ENCODE results near the gene SNX22.

Gene SNX22

GRCh38 chr15:64138331-64138941 is 13.1 kb upstream of the SNX22 start:
- H3K27me3 Mint-ChIP-seq (ENCODE audit: low read depth): no peaks in the 10 kb centered on the region
- H3K4me3 Mint-ChIP-seq: no peak overlapping the region
- H3K27ac Mint-ChIP-seq: no peak overlapping the region
- no peaks in the 10 kb centered on the region for H3K4me1 Mint-ChIP-seq
- no peaks in the 10 kb centered on the region for H3K9me3 Mint-ChIP-seq
- TF ChIP-seq CTCF (IDR thresholded peaks at IDR 0.05; ENCODE audit: unreplicated experiment in 3 of 3): no peak
- H3K36me3 Mint-ChIP-seq (ENCODE audit: low read depth): peaks cover 61% of the 10 kb centered on the region

- H3K27ac Mint-ChIP-seq: no peak overlapping the region
- no peaks in the 10 kb centered on the region for H3K27me3 Mint-ChIP-seq (ENCODE audit: low read depth)
- H3K9me3 Mint-ChIP-seq: no peaks in the 10 kb centered on the region
- H3K4me3 Mint-ChIP-seq: no peak overlapping the region
- TF ChIP-seq CTCF (IDR thresholded peaks at IDR 0.05; ENCODE audit: unreplicated experiment in 3 of 3): no peak
- H3K36me3 Mint-ChIP-seq (ENCODE audit: low read depth): peaks cover 46% of the 10 kb centered on the region
- peaks cover 5% of the 10 kb centered on the region for H3K4me1 Mint-ChIP-seq
Observed at GRCh38 chr15:64141798-64142512, 9.6 kb upstream of the SNX22 start.

GRCh38 chr15:64143276-64143675 is 8.3 kb upstream of the SNX22 start:
- Mint-ChIP-seq H3K27me3 (ENCODE audit: low read depth) (no peaks in the 10 kb centered on the region), H3K4me1 (peaks cover 5% of the 10 kb centered on the region), H3K9me3 (no peaks in the 10 kb centered on the region), H3K4me3 (no peak overlapping the region), H3K36me3 (ENCODE audit: low read depth) (peaks cover 36% of the 10 kb centered on the region), H3K27ac (no peak overlapping the region)
- TF ChIP-seq CTCF (IDR thresholded peaks at IDR 0.05; ENCODE audit: unreplicated experiment in 3 of 3): no peak

- Mint-ChIP-seq H3K4me1 (peaks cover 5% of the 10 kb centered on the region), H3K27ac (no peak overlapping the region), H3K9me3 (no peaks in the 10 kb centered on the region), H3K4me3 (no peak overlapping the region), H3K27me3 (ENCODE audit: low read depth) (no peaks in the 10 kb centered on the region), H3K36me3 (ENCODE audit: low read depth) (peaks cover 34% of the 10 kb centered on the region)
- TF ChIP-seq CTCF (IDR thresholded peaks at IDR 0.05; ENCODE audit: unreplicated experiment in 3 of 3): no peak
Observed at GRCh38 chr15:64144192-64144564, 7.4 kb upstream of the SNX22 start.

- peaks cover 10% of the 10 kb centered on the region for H3K4me1 Mint-ChIP-seq
- TF ChIP-seq CTCF (IDR thresholded peaks at IDR 0.05; ENCODE audit: unreplicated experiment in 3 of 3): no peak
- peaks cover 2% of the 10 kb centered on the region for H3K27me3 Mint-ChIP-seq (ENCODE audit: low read depth)
- no peaks in the 10 kb centered on the region for H3K9me3 Mint-ChIP-seq
- H3K4me3 Mint-ChIP-seq: no peak overlapping the region
- peaks cover 34% of the 10 kb centered on the region for H3K36me3 Mint-ChIP-seq (ENCODE audit: low read depth)
- peak overlapping the region in 1 of 3 experiments; percentile 24 for H3K27ac Mint-ChIP-seq
Observed at GRCh38 chr15:64144565-64145281, 6.8 kb upstream of the SNX22 start.

All from nephron (organoid).